Esophagus squamous epithelium (tissue), 4 donors: Measurements from ENCODE around the gene FBXL15.

Source experiments
- POLR2A ChIP-seq, 4 donors: fragments of 450-650 bp; IDR thresholded peaks; one replicate each; pipeline ENCODE4 v1.6.1; 2017; ENCODE audit warnings: antibody characterized with exemption in 4 of 4, mild to moderate bottlenecking in 4 of 4, moderate library complexity in 3 of 4
- TF ChIP-seq, protein P1 (sequence below), 6 experiments: fragments of 450-650 bp in 4 of 6; fragments of 200-600 bp in 2 of 6; sonication (generic) in 2 of 6; IDR thresholded peaks; one replicate each; pipeline ENCODE4 v1.5.1; 2016 to 2019; ENCODE audit warnings: antibody characterized with exemption in 6 of 6, mild to moderate bottlenecking in 4 of 6, moderate library complexity in 4 of 6

GRCh38 chr10:102410429-102411073 is 10.1 kb upstream of the FBXL15 start:
- TF ChIP-seq, protein P1, sequence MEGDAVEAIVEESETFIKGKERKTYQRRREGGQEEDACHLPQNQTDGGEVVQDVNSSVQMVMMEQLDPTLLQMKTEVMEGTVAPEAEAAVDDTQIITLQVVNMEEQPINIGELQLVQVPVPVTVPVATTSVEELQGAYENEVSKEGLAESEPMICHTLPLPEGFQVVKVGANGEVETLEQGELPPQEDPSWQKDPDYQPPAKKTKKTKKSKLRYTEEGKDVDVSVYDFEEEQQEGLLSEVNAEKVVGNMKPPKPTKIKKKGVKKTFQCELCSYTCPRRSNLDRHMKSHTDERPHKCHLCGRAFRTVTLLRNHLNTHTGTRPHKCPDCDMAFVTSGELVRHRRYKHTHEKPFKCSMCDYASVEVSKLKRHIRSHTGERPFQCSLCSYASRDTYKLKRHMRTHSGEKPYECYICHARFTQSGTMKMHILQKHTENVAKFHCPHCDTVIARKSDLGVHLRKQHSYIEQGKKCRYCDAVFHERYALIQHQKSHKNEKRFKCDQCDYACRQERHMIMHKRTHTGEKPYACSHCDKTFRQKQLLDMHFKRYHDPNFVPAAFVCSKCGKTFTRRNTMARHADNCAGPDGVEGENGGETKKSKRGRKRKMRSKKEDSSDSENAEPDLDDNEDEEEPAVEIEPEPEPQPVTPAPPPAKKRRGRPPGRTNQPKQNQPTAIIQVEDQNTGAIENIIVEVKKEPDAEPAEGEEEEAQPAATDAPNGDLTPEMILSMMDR (IDR thresholded peaks at IDR 0.05) = no peak
- no peak for TF ChIP-seq POLR2A (IDR thresholded peaks at IDR 0.05)
